ENCODE results near the gene GMDS. TPM values are rescaled to one million over a fixed set of nuclear protein-coding genes. Genes with fewer than 3 reads are reported as not detected.

GMDS gene
- total and polyA plus RNA-seq, 2 donors (not counting 1 experiment from before 2014, with no cell fraction given) = 12.7 to 34.5 TPM

DNA sequence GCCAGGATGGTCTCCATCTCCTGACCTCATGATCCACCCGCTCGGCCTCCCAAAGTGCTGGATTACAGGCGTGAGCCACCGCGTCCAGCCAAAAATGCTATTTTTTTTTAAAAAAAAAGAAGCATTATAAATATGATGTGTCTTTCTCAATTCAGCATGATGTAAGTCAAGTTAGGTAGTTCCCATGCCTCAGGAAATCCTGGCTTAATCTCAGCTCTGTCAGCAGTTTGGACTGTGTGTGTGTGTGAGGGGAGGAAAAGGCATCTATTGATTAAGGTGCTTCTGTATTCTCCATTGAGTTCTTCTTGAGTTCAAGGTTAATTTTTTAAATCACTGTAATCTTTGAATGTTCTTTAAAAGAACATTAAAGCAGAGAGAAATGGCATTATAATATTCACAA is 51.5 kb downstream of the GMDS start:
- H3K36me3 ChIP-seq (ENCODE audit: control insufficient read depth, insufficient read depth, low read length) = no peaks in the 10 kb centered on the region
- no peak for TF ChIP-seq EZH2 (IDR thresholded peaks at IDR 0.05; ENCODE audit: low read length, missing control alignments)
- TF ChIP-seq, protein P1, sequence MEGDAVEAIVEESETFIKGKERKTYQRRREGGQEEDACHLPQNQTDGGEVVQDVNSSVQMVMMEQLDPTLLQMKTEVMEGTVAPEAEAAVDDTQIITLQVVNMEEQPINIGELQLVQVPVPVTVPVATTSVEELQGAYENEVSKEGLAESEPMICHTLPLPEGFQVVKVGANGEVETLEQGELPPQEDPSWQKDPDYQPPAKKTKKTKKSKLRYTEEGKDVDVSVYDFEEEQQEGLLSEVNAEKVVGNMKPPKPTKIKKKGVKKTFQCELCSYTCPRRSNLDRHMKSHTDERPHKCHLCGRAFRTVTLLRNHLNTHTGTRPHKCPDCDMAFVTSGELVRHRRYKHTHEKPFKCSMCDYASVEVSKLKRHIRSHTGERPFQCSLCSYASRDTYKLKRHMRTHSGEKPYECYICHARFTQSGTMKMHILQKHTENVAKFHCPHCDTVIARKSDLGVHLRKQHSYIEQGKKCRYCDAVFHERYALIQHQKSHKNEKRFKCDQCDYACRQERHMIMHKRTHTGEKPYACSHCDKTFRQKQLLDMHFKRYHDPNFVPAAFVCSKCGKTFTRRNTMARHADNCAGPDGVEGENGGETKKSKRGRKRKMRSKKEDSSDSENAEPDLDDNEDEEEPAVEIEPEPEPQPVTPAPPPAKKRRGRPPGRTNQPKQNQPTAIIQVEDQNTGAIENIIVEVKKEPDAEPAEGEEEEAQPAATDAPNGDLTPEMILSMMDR (conservative IDR thresholded peaks at IDR 0.05 in 1 of 2, IDR thresholded peaks at IDR 0.05 in 1 of 2; ENCODE audit: low read depth in 1 of 2, low read length in 2 of 2) = no peak
- no peaks in the 10 kb centered on the region for H3K9me3 ChIP-seq (ENCODE audit: control insufficient read depth, insufficient read depth, low read depth, low read length)

DNA sequence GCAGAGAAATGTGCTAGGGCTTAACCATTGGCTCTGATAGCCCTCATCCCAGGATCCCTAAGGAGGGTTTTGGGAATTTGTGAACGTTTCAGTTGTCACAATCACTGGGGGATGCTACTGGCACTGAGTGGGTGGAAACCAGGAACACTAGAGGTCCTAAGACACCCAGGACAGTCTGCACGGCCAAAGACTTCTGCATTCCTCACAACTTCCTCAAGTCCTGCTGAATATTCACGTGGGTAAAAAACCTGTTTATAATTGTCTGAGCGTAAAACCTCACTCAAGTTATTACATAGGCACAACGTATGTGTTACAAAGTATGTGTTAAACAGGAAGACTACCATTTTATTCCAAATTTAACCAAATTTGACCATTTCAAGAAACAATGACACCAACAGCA is 52.4 kb downstream of the GMDS start:
- H3K9me3 ChIP-seq (ENCODE audit: control insufficient read depth, insufficient read depth, low read depth, low read length) = no peaks in the 10 kb centered on the region
- DNase-seq (ENCODE audit: low read depth in 2 of 2) = no peak
- H2AFZ ChIP-seq (ENCODE audit: low read length) = no peak overlapping the region
- no peak overlapping the region for H3K9ac ChIP-seq (ENCODE audit: insufficient read depth, low read length)
- peaks cover 3% of the 10 kb centered on the region for H3K4me1 ChIP-seq (ENCODE audit: control insufficient read depth, extremely low read depth, insufficient read depth, low read length)
- no peak overlapping the region for H3K27ac ChIP-seq (ENCODE audit: insufficient read depth, low read length)
- no peaks in the 10 kb centered on the region for H3K27me3 ChIP-seq (ENCODE audit: control insufficient read depth, insufficient read depth, low read length)
- no peak for TF ChIP-seq EZH2 (IDR thresholded peaks at IDR 0.05; ENCODE audit: low read length, missing control alignments)
- TF ChIP-seq, protein P1 (conservative IDR thresholded peaks at IDR 0.05 in 1 of 2, IDR thresholded peaks at IDR 0.05 in 1 of 2; ENCODE audit: low read depth in 1 of 2, low read length in 2 of 2) = no peak
- no peaks in the 10 kb centered on the region for H3K36me3 ChIP-seq (ENCODE audit: control insufficient read depth, insufficient read depth, low read length)
- H3K79me2 ChIP-seq (ENCODE audit: control insufficient read depth, insufficient read depth, low read length) = no peaks in the 10 kb centered on the region
- no peaks in the 10 kb centered on the region for H4K20me1 ChIP-seq (ENCODE audit: control insufficient read depth, extremely low read depth, insufficient read depth, low read length)
- no peak overlapping the region for H3K4me2 ChIP-seq (ENCODE audit: extremely low read depth, insufficient read depth, low read length)
- no peak overlapping the region for H3K4me3 ChIP-seq (replicated peaks in 1 of 4; ENCODE audit: control extremely low read depth in 1 of 4, insufficient read depth in 1 of 4, low read depth in 3 of 4, low read length in 4 of 4)

More for the DNA sequence above, 51.5 kb downstream of the GMDS start:
- Histone ChIP-seq H3K9ac (ENCODE audit: insufficient read depth, low read length) (no peak overlapping the region), H3K4me1 (ENCODE audit: control insufficient read depth, extremely low read depth, insufficient read depth, low read length) (peaks cover 3% of the 10 kb centered on the region), H3K27ac (ENCODE audit: insufficient read depth, low read length) (no peak overlapping the region), H3K4me2 (ENCODE audit: extremely low read depth, insufficient read depth, low read length) (no peak overlapping the region), H3K79me2 (ENCODE audit: control insufficient read depth, insufficient read depth, low read length) (no peaks in the 10 kb centered on the region), H3K27me3 (ENCODE audit: control insufficient read depth, insufficient read depth, low read length) (no peaks in the 10 kb centered on the region), H3K4me3 (replicated peaks in 1 of 4; ENCODE audit: control extremely low read depth in 1 of 4, insufficient read depth in 1 of 4, low read depth in 3 of 4, low read length in 4 of 4) (no peak overlapping the region), H4K20me1 (ENCODE audit: control insufficient read depth, extremely low read depth, insufficient read depth, low read length) (no peaks in the 10 kb centered on the region), H2AFZ (ENCODE audit: low read length) (no peak overlapping the region)
- no peak for DNase-seq (ENCODE audit: low read depth in 2 of 2)

DNA sequence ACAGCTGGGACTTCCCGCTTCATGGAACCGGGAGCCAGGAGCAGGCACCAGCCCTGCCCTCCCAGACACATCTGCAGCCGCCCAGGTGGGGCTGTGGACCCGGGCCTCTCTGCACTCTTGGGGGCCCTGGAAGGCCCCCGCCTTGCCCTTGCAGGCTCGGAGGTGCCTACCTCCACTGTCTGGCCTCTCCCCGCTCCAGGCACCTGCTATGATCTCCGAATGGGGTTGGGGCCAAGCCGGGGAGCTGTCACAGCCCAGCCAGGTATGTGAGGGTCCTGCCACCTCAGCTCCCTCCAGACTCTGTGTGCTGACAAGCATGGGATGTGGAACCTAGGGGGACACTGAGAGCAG is 54.0 kb downstream of the GMDS start:
- DNase-seq (ENCODE audit: low read depth in 2 of 2) = no peak
- H2AFZ ChIP-seq (ENCODE audit: low read length) = no peak overlapping the region
- no peak overlapping the region for H3K4me2 ChIP-seq (ENCODE audit: extremely low read depth, insufficient read depth, low read length)
- H3K27me3 ChIP-seq (ENCODE audit: control insufficient read depth, insufficient read depth, low read length) = no peaks in the 10 kb centered on the region
- no peaks in the 10 kb centered on the region for H3K79me2 ChIP-seq (ENCODE audit: control insufficient read depth, insufficient read depth, low read length)
- H3K27ac ChIP-seq (ENCODE audit: insufficient read depth, low read length) = no peak overlapping the region
- no peaks in the 10 kb centered on the region for H3K9me3 ChIP-seq (ENCODE audit: control insufficient read depth, insufficient read depth, low read depth, low read length)
- H3K9ac ChIP-seq (ENCODE audit: insufficient read depth, low read length) = no peak overlapping the region
- H3K4me1 ChIP-seq (ENCODE audit: control insufficient read depth, extremely low read depth, insufficient read depth, low read length) = no peaks in the 10 kb centered on the region
- H4K20me1 ChIP-seq (ENCODE audit: control insufficient read depth, extremely low read depth, insufficient read depth, low read length) = no peaks in the 10 kb centered on the region
- H3K4me3 ChIP-seq (replicated peaks in 1 of 4; ENCODE audit: control extremely low read depth in 1 of 4, insufficient read depth in 1 of 4, low read depth in 3 of 4, low read length in 4 of 4) = no peak overlapping the region
- TF ChIP-seq, protein P1 (conservative IDR thresholded peaks at IDR 0.05 in 1 of 2, IDR thresholded peaks at IDR 0.05 in 1 of 2; ENCODE audit: low read depth in 1 of 2, low read length in 2 of 2) = no peak
- TF ChIP-seq EZH2 (IDR thresholded peaks at IDR 0.05; ENCODE audit: low read length, missing control alignments) = no peak
- H3K36me3 ChIP-seq (ENCODE audit: control insufficient read depth, insufficient read depth, low read length) = no peaks in the 10 kb centered on the region

Data from fibroblast of lung (primary cell).